Neural cell (in vitro differentiated cells): ENCODE results near the gene UBALD1. TPM values are rescaled to one million over a fixed set of nuclear protein-coding genes. Genes with fewer than 3 reads are reported as not detected.

ENCODE experiments used
- H2AFZ ChIP-seq: fragments of 200-600, 300-800 bp; sonication (generic), shearing (Covaris generic); 2 replicates; pipeline ENCODE4 v1.6.0; 2014; ENCODE audit warnings: low read depth, mild to moderate bottlenecking, antibody characterized with exemption, low read length, moderate library complexity
- H3F3A ChIP-seq: fragments of 200-600 bp; shearing (Covaris generic); 2 replicates; pipeline ENCODE4 v1.6.1; 2016; ENCODE audit warnings: mild to moderate bottlenecking, moderate library complexity, mixed read lengths, antibody characterized with exemption, low read length; ENCODE audit not compliant: insufficient read depth, poor library complexity, severe bottlenecking
- H3K27ac ChIP-seq: fragments of 200-600, 300-800 bp; sonication (generic), shearing (Covaris generic); 2 replicates; pipeline ENCODE4 v1.5.1; 2014; ENCODE audit warnings: mild to moderate bottlenecking, low read length, moderate library complexity
- H3K27me3 ChIP-seq: fragments of 300-800, 200-600 bp; sonication (generic), shearing (Covaris generic); 2 replicates; pipeline ENCODE4 v1.6.0; 2014; ENCODE audit warnings: mild to moderate bottlenecking, low read depth, low read length, moderate library complexity; ENCODE audit not compliant: insufficient read depth
- H3K36me3 ChIP-seq: fragments of 300-800, 200-600 bp; sonication (generic), shearing (Covaris generic); 2 replicates; pipeline ENCODE4 v1.5.1; 2014; ENCODE audit warnings: mild to moderate bottlenecking, antibody characterized with exemption, low read length, moderate library complexity; ENCODE audit not compliant: insufficient read depth
- H3K4me2 ChIP-seq: fragments of 300-800, 200-600 bp; sonication (generic), shearing (Covaris generic); 2 replicates; pipeline ENCODE4 v1.6.0; 2014; ENCODE audit warnings: mild to moderate bottlenecking, low read length
- H3K4me3 ChIP-seq: fragments of 300-800, 200-600 bp; sonication (generic), shearing (Covaris generic); 2 replicates; pipeline ENCODE4 v1.5.1; 2014; ENCODE audit warnings: mild to moderate bottlenecking, low read length, moderate library complexity
- H3K79me2 ChIP-seq: fragments of 200-600 bp; shearing (Covaris generic); replicated peaks from 2 replicates; pipeline ENCODE4 v1.6.0; 2014; ENCODE audit warnings: mild to moderate bottlenecking, low read length, moderate library complexity; ENCODE audit not compliant: insufficient read depth
- H3K9ac ChIP-seq: fragments of 300-800, 200-600 bp; sonication (generic), shearing (Covaris generic); 2 replicates; pipeline ENCODE4 v1.6.1; 2016; ENCODE audit warnings: mild to moderate bottlenecking, low read length, mixed read lengths
- H3K9me2 ChIP-seq: fragments of 200-600 bp; shearing (Covaris generic); 2 replicates; pipeline ENCODE4 v1.6.1; 2016; ENCODE audit warnings: mild to moderate bottlenecking, low read length, mixed read lengths; ENCODE audit not compliant: insufficient read depth
- H3K9me3 ChIP-seq: fragments of 200-600, 300-800 bp; sonication (generic), shearing (Covaris generic); 2 replicates; pipeline ENCODE4 v1.6.1; 2016; ENCODE audit warnings: mild to moderate bottlenecking, mixed run types, low read length, moderate library complexity, mixed read lengths
- H4K20me1 ChIP-seq: fragments of 200-600 bp; shearing (Covaris generic); 2 replicates; pipeline ENCODE4 v1.6.1; 2016; ENCODE audit warnings: mild to moderate bottlenecking, mixed run types; ENCODE audit not compliant: insufficient read depth
- CTCF ChIP-seq: fragments of 450-650 bp; IDR thresholded peaks from 2 replicates; pipeline ENCODE4 v1.5.1; 2014; ENCODE audit warnings: antibody characterized with exemption, mild to moderate bottlenecking, moderate library complexity; ENCODE audit not compliant: poor library complexity, severe bottlenecking
- EP300 ChIP-seq: fragments of 450-650 bp; conservative IDR thresholded peaks from 2 replicates; pipeline ENCODE4 v1.6.1; 2014; ENCODE audit warnings: antibody characterized with exemption, mild to moderate bottlenecking, moderate library complexity; ENCODE audit not compliant: poor library complexity, severe bottlenecking
- EZH2 ChIP-seq: fragments of 200-600, 300-800 bp; shearing (Covaris generic), sonication (generic); IDR thresholded peaks from 2 replicates; pipeline ENCODE4 v1.6.1; 2014; ENCODE audit warnings: antibody characterized with exemption, low read length, borderline replicate concordance, mild to moderate bottlenecking; ENCODE audit not compliant: insufficient read depth, poor library complexity, severe bottlenecking
- MXI1 ChIP-seq: fragments of 450-650 bp; conservative IDR thresholded peaks from 2 replicates; pipeline ENCODE4 v1.6.1; 2014; ENCODE audit warnings: antibody characterized with exemption, mild to moderate bottlenecking; ENCODE audit not compliant: poor library complexity, severe bottlenecking
- POLR2AphosphoS5 ChIP-seq: IDR thresholded peaks from 2 replicates; pipeline ENCODE4 v1.6.1; 2012
- RAD21 ChIP-seq: fragments of 450-650 bp; conservative IDR thresholded peaks from 2 replicates; pipeline ENCODE4 v1.6.1; 2014; ENCODE audit warnings: antibody characterized with exemption, mild to moderate bottlenecking, moderate library complexity
- REST ChIP-seq: IDR thresholded peaks from 2 replicates; pipeline ENCODE4 v1.6.1; 2012; ENCODE audit warnings: borderline replicate concordance
- SMC3 ChIP-seq: fragments of 450-650 bp; conservative IDR thresholded peaks from 2 replicates; pipeline ENCODE4 v1.6.1; 2014; ENCODE audit warnings: antibody characterized with exemption, mild to moderate bottlenecking, moderate library complexity; ENCODE audit not compliant: poor library complexity
- TAF1 ChIP-seq: IDR thresholded peaks from 2 replicates; pipeline ENCODE4 v1.6.1; 2012; ENCODE audit warnings: low read depth
- polyA plus RNA-seq: library from polyadenylated mRNA; depleted of rRNA; stranded (reverse); fragments of >200 nt; gene quantifications from 2 replicates; pipeline ENCODE4 v1.2.3, GENCODE V29; 2014

UBALD1 gene
- polyA plus RNA-seq, 1 donor from 2014 or later, result 3.3 TPM

- Histone ChIP-seq H4K20me1 (peaks cover 3% of the 10 kb centered on the region), H3K4me3 (no peak overlapping the region), H3K36me3 (no peaks in the 10 kb centered on the region), H3K27ac (no peak overlapping the region), H3F3A (no peaks in the 10 kb centered on the region), H3K27me3 (no peaks in the 10 kb centered on the region), H2AFZ (no peak overlapping the region), H3K79me2 (peaks cover 60% of the 10 kb centered on the region), H3K9me2 (no peaks in the 10 kb centered on the region), H3K9me3 (no peaks in the 10 kb centered on the region), H3K9ac (no peak overlapping the region), H3K4me2 (no peak overlapping the region)
- TF ChIP-seq EP300 (no peak), POLR2AphosphoS5 (no peak), RAD21 (no peak), EZH2 (no peak), SMC3 (no peak), CTCF (no peak), MXI1 (no peak), TAF1 (no peak)
Observed at GRCh38 chr16:4634768-4635167, 20.1 kb upstream of the UBALD1 start.

GRCh38 chr16:4633910-4634635 is 19.4 kb upstream of the UBALD1 start:
- Histone ChIP-seq H3K9me3 (no peaks in the 10 kb centered on the region), H3F3A (no peaks in the 10 kb centered on the region), H3K4me2 (no peak overlapping the region), H3K27ac (no peak overlapping the region), H3K9ac (no peak overlapping the region), H2AFZ (no peak overlapping the region), H3K4me3 (no peak overlapping the region), H3K9me2 (no peaks in the 10 kb centered on the region), H3K27me3 (no peaks in the 10 kb centered on the region), H3K36me3 (no peaks in the 10 kb centered on the region), H3K79me2 (peaks cover 64% of the 10 kb centered on the region), H4K20me1 (peaks cover 3% of the 10 kb centered on the region)
- TF ChIP-seq TAF1 (no peak), SMC3 (no peak), POLR2AphosphoS5 (no peak), MXI1 (no peak), RAD21 (no peak), REST (no peak), EZH2 (no peak), CTCF (no peak), EP300 (no peak)
